Measurements from ENCODE around the gene ENTPD8. TPM values are rescaled to one million over a fixed set of nuclear protein-coding genes. Genes with fewer than 3 reads are reported as not detected.
A peak's percentile ranks its signal among the peaks of the same experiment; 100 is the strongest.

Gene ENTPD8
- total and polyA plus RNA-seq, 2 of the 13 experiments (the other 11 are each of a cell fraction or from before 2014, with no cell fraction given): 0.26 to 0.44 TPM

DNA sequence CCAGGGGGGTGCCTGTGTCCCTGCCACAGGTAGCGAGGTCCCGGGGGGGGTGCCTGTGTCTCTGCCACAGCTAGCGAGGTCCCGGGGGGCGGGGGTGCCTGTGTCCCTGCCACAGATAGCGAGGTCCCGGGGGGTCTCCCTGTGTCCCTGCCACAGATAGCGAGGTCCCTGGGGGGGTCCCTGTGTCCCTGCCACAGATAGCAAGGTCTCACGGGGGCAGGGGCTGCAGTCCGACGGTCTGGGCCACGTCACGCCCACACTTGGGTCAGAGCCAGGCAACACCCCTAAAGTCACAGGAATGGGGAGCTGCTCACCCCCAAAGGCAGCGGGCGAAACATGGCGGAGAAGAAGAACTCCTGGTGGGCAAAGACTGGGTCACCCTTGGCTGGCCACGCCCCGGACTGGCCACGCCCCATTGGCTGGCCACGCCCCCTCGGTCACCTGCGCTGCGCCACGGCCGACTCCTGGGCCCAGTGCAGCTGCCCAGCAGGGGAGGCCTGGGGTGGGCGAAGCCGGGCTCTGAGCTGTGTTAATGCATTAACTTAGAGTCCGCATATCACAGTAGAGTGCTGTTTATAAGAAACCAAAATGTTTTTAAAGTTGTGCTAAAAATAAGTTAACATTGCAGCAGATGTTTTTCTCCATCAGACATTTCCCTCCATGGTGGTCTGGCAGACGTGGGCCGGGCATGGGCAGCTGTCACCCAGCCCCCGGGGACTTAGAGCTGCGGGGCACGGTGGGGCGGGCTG, 11.0 kb downstream of the ENTPD8 start (continued):
- TF ChIP-seq THYN1 (CRISPR knock-in tag; IDR thresholded peaks at IDR 0.05; ENCODE audit: borderline replicate concordance, low read depth) (no peak), XRCC5 (optimal IDR thresholded peaks at IDR 0.05; ENCODE audit: low read length) (peak; percentile 19), KLF15 (CRISPR knock-in tag; IDR thresholded peaks at IDR 0.05; ENCODE audit: borderline replicate concordance) (no peak), KDM5A (IDR thresholded peaks at IDR 0.05; ENCODE audit: borderline replicate concordance, low read length) (no peak), RAD51 (IDR thresholded peaks at IDR 0.05; ENCODE audit: borderline replicate concordance) (no peak), ZC3H13 (CRISPR knock-in tag; IDR thresholded peaks at IDR 0.05) (no peak), TGIF2 (CRISPR knock-in tag; IDR thresholded peaks at IDR 0.05) (no peak), ZNF619 (CRISPR knock-in tag; IDR thresholded peaks at IDR 0.05) (no peak), HOXD1 (CRISPR knock-in tag; IDR thresholded peaks at IDR 0.05) (no peak), NCOA5 (CRISPR knock-in tag; IDR thresholded peaks at IDR 0.05) (no peak), SAFB2 (CRISPR knock-in tag; IDR thresholded peaks at IDR 0.05; ENCODE audit: borderline replicate concordance, low read depth) (no peak)
- TF ChIP-seq, protein P1, sequence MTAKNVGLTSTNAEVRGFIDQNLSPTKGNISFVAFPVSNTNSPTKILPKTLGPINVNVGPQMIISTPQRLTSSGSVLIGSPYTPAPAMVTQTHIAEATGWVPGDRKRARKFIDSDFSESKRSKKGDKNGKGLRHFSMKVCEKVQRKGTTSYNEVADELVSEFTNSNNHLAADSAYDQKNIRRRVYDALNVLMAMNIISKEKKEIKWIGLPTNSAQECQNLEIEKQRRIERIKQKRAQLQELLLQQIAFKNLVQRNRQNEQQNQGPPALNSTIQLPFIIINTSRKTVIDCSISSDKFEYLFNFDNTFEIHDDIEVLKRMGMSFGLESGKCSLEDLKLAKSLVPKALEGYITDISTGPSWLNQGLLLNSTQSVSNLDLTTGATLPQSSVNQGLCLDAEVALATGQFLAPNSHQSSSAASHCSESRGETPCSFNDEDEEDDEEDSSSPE (CRISPR knock-in tag; IDR thresholded peaks at IDR 0.05): no peak
- TF ChIP-seq, protein P2, sequence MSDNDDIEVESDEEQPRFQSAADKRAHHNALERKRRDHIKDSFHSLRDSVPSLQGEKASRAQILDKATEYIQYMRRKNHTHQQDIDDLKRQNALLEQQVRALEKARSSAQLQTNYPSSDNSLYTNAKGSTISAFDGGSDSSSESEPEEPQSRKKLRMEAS (IDR thresholded peaks at IDR 0.05): 0 out of 2 replicates have a peak, but pooled peaks have one; percentile 16
- TF ChIP-seq, protein P3, sequence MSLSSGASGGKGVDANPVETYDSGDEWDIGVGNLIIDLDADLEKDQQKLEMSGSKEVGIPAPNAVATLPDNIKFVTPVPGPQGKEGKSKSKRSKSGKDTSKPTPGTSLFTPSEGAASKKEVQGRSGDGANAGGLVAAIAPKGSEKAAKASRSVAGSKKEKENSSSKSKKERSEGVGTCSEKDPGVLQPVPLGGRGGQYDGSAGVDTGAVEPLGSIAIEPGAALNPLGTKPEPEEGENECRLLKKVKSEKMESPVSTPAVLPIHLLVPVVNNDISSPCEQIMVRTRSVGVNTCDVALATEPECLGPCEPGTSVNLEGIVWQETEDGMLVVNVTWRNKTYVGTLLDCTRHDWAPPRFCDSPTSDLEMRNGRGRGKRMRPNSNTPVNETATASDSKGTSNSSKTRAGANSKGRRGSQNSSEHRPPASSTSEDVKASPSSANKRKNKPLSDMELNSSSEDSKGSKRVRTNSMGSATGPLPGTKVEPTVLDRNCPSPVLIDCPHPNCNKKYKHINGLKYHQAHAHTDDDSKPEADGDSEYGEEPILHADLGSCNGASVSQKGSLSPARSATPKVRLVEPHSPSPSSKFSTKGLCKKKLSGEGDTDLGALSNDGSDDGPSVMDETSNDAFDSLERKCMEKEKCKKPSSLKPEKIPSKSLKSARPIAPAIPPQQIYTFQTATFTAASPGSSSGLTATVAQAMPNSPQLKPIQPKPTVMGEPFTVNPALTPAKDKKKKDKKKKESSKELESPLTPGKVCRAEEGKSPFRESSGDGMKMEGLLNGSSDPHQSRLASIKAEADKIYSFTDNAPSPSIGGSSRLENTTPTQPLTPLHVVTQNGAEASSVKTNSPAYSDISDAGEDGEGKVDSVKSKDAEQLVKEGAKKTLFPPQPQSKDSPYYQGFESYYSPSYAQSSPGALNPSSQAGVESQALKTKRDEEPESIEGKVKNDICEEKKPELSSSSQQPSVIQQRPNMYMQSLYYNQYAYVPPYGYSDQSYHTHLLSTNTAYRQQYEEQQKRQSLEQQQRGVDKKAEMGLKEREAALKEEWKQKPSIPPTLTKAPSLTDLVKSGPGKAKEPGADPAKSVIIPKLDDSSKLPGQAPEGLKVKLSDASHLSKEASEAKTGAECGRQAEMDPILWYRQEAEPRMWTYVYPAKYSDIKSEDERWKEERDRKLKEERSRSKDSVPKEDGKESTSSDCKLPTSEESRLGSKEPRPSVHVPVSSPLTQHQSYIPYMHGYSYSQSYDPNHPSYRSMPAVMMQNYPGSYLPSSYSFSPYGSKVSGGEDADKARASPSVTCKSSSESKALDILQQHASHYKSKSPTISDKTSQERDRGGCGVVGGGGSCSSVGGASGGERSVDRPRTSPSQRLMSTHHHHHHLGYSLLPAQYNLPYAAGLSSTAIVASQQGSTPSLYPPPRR (CRISPR knock-in tag; IDR thresholded peaks at IDR 0.05; ENCODE audit: borderline replicate concordance): no peak
- TF ChIP-seq, protein P4, sequence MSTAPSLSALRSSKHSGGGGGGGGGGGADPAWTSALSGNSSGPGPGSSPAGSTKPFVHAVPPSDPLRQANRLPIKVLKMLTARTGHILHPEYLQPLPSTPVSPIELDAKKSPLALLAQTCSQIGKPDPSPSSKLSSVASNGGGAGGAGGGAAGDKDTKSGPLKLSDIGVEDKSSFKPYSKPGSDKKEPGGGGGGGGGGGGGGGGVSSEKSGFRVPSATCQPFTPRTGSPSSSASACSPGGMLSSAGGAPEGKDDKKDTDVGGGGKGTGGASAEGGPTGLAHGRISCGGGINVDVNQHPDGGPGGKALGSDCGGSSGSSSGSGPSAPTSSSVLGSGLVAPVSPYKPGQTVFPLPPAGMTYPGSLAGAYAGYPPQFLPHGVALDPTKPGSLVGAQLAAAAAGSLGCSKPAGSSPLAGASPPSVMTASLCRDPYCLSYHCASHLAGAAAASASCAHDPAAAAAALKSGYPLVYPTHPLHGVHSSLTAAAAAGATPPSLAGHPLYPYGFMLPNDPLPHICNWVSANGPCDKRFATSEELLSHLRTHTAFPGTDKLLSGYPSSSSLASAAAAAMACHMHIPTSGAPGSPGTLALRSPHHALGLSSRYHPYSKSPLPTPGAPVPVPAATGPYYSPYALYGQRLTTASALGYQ (CRISPR knock-in tag; IDR thresholded peaks at IDR 0.05): no peak
- TF ChIP-seq, protein P5, sequence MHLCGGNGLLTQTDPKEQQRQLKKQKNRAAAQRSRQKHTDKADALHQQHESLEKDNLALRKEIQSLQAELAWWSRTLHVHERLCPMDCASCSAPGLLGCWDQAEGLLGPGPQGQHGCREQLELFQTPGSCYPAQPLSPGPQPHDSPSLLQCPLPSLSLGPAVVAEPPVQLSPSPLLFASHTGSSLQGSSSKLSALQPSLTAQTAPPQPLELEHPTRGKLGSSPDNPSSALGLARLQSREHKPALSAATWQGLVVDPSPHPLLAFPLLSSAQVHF (CRISPR knock-in tag; IDR thresholded peaks at IDR 0.05): no peak
- TF ChIP-seq, protein P6, sequence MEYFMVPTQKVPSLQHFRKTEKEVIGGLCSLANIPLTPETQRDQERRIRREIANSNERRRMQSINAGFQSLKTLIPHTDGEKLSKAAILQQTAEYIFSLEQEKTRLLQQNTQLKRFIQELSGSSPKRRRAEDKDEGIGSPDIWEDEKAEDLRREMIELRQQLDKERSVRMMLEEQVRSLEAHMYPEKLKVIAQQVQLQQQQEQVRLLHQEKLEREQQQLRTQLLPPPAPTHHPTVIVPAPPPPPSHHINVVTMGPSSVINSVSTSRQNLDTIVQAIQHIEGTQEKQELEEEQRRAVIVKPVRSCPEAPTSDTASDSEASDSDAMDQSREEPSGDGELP (IDR thresholded peaks at IDR 0.05; ENCODE audit: borderline replicate concordance, low read depth): no peak
- TF ChIP-seq, protein P7, sequence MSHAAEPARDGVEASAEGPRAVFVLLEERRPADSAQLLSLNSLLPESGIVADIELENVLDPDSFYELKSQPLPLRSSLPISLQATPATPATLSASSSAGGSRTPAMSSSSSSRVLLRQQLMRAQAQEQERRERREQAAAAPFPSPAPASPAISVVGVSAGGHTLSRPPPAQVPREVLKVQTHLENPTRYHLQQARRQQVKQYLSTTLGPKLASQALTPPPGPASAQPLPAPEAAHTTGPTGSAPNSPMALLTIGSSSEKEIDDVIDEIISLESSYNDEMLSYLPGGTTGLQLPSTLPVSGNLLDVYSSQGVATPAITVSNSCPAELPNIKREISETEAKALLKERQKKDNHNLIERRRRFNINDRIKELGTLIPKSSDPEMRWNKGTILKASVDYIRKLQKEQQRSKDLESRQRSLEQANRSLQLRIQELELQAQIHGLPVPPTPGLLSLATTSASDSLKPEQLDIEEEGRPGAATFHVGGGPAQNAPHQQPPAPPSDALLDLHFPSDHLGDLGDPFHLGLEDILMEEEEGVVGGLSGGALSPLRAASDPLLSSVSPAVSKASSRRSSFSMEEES (CRISPR knock-in tag; IDR thresholded peaks at IDR 0.05): no peak
